Heart right ventricle (tissue), 16 donors: ENCODE measurements around the gene EML2. TPM values are rescaled to one million over a fixed set of nuclear protein-coding genes. Genes with fewer than 3 reads are reported as not detected.
"Not testable (repeated sequence)": the region's sequence is repeated elsewhere in the genome, so short reads cannot be mapped to it uniquely, and the experiment has no call there.

Experiments used
- ATAC-seq, 8 donors: fragments of 200-7000 bp; cut with Tn5 transposase; one replicate each; pipeline ENCODE4 v1.9.1; 2020; ENCODE audit warnings: mild to moderate bottlenecking in 8 of 8, moderate library complexity in 8 of 8, moderate number of reproducible peaks in 1 of 8
- DNase-seq, 2 donors: peaks; one replicate each; pipeline ENCODE4 v3.0.0-alpha.2; 2020
- H3K27ac ChIP-seq, 10 donors: fragments of 200-600 bp; sonication (generic) in 2 of 10; one replicate each; pipeline versions ENCODE4 v1.5.0 to v1.8.0; 2020 to 2022; ENCODE audit warnings: mild to moderate bottlenecking in 3 of 10
- H3K27me3 ChIP-seq, 7 donors: fragments of 200-600 bp; one replicate each; pipeline ENCODE4 v1.8.0; 2021 to 2022; ENCODE audit warnings: mild to moderate bottlenecking in 2 of 7
- H3K36me3 ChIP-seq, 9 donors: fragments of 200-600 bp; sonication (generic) in 1 of 9; one replicate each; pipeline versions ENCODE4 v1.5.0 to v1.8.0; 2020 to 2022; ENCODE audit warnings: mild to moderate bottlenecking in 2 of 9
- H3K4me1 ChIP-seq, 9 donors: fragments of 200-600 bp; sonication (generic) in 1 of 9; one replicate each; pipeline versions ENCODE4 v1.5.0 to v1.8.0; 2020 to 2022; ENCODE audit warnings: mild to moderate bottlenecking in 4 of 9
- H3K4me3 ChIP-seq, 10 donors: fragments of 200-600 bp; sonication (generic) in 2 of 10; one replicate each; pipeline versions ENCODE4 v1.5.0 to v1.8.0; 2020 to 2022; ENCODE audit warnings: mild to moderate bottlenecking in 7 of 10, moderate library complexity in 2 of 10
- H3K9me3 ChIP-seq, 11 donors: fragments of 200-600 bp in 10 of 11; sonication (generic) in 2 of 11; one replicate each; pipeline versions ENCODE4 v1.5.0 to v1.8.0; 2013 to 2022; ENCODE audit warnings: mild to moderate bottlenecking in 2 of 11, control low read depth in 1 of 11, moderate library complexity in 1 of 11
- CTCF ChIP-seq, 9 donors: fragments of 200-600 bp; sonication (generic) in 2 of 9; IDR thresholded peaks; one replicate each; pipeline versions ENCODE4 v1.5.0 to v1.8.0; 2021 to 2022; ENCODE audit warnings: antibody characterized with exemption in 9 of 9, mild to moderate bottlenecking in 5 of 9, moderate library complexity in 1 of 9
- WGBS, 2 donors: extraction: QIAGEN DNeasy Blood & Tissue Kit; methylation state at CpG; one replicate each; pipeline ENCODE4 v1.1.7; 2013; ENCODE audit warnings: inconsistent platforms in 1 of 2; 5-methylcytosine and 5-hydroxymethylcytosine counted together
- intact Hi-C, 10 donors: fragments of 100-400 bp; cut with DNase I; formaldehyde crosslinking; loops; one replicate each; pipeline versions ENCODE4 v1.11.1 to v1.14.2; 2022
- long read RNA-seq, 3 donors: library from polyadenylated mRNA; unstranded; transcript quantifications; one replicate each; pipeline ENCODE4 v2.0.0, GENCODE V29; 2020 to 2021
- polyA plus RNA-seq, 2 donors: library from polyadenylated mRNA; stranded (reverse); fragments of 200-250 nt; gene quantifications; one replicate each; pipeline ENCODE4 v1.2.3, GENCODE V29; 2013
- total RNA-seq, 10 donors: library from RNA; stranded (reverse); fragmentation: NEBNext Ultra II Directional in 3 of 10; extraction: Animal tissue kit (Norgen Biotek cat#: 25700) in 3 of 10; gene quantifications; one replicate each; pipeline versions ENCODE4 v1.2.1 to v1.2.4, GENCODE V29; 2021 to 2023
- donor health status: Arrhythmogenic right ventricular cardiomyopathy.
- donor health status: ischemic (EF 13 %, LVEDD 7.1; RV severe dilation, severe dysfunction).
- donor health status: healthy with polysubstance abuse.
- donor health status: DM: no; HTN: yes; CAD: no.
- donor health status: DM: no; HTN: no; CAD: no.
- donor health status: ischemic (EF 25% LVEDD 6.9; RV normal size, moderate dysfunction).
- donor health status: ischemic (EF 25% LVEDD 5.7; RV mildly dilated, moderate dysfunction).
- donor health status: healthy.
- donor health status: DM: yes; HTN: yes; CAD: no.
- donor health status: Ischemic cardiomyopathy.
- donor health status: ischemic (EF 35%, LVEDD 5.7; RV mildly dilated, moderate dysfunction).
- donor health status: nonischemic (EF 11% LVEDD 7.7; RV severe dilation, severe dysfunction).
- donor health status: DM: yes; HTN: yes; CAD: no.
- donor health status: PGD.
- donor health status: ischemic (EF 29% LVEDD 5.4; RV normal size, mild dysfunction).
- donor health status: nonischemic (EF 23%, LVEDD 6.1; RV moderate dilation, normal function).

Gene EML2
- 10 to 100 TPM; 30.2 to 54.5 (median 46.1) TPM for total RNA-seq
- polyA plus RNA-seq = 10 to 100 TPM; 17.3 to 26.8 TPM
- long read RNA-seq, donor 1, partial matches to known transcripts = 3 of 7 reads
- long read RNA-seq, donor 1, other reads (novel, unspliced or antisense) = 2 of 7 reads
- long read RNA-seq, donor 2, partial matches to known transcripts = 1 of 9 reads
- long read RNA-seq, donor 2, other reads (novel, unspliced or antisense) = 5 of 9 reads
- long read RNA-seq, donor 3, transcript EML2-201 (19 exons, 2,264 nt) = major isoform, 38 of 49 reads
- long read RNA-seq, donor 3, partial matches to known transcripts = 8 of 49 reads
- long read RNA-seq, donor 3, other reads (novel, unspliced or antisense) = 3 of 49 reads

- Histone ChIP-seq H3K9me3 (no peaks in the 10 kb centered on the region), H3K4me3 (peak within 1 kb of the TSS; percentile 39 to 72 (median 66)), H3K27me3 (peaks cover 0 to 7% (median 0%) of the 10 kb centered on the region in 7 donors), H3K4me1 (peaks cover 4 to 62% (median 54%) of the 10 kb centered on the region in 9 donors), H3K27ac (peak within 1 kb of the TSS in 8 of 10 donors; percentile 15 to 79 (median 52)), H3K36me3 (peaks cover 0 to 5% (median 0%) of the 10 kb centered on the region in 9 donors)
- 5 to 7% methylated on average over 52 of the region's 52 CpGs for WGBS, 2 donors
- ATAC-seq (peak in 7 of 8 donors; percentile 21 to 56 (median 44)), DNase-seq (peak in 1 of 2 donors; percentile 55)
- peak in 4 of 9 donors; percentile 16 to 33 (median 20) for TF ChIP-seq CTCF (IDR thresholded peaks at IDR 0.05)
- intact Hi-C loops = no loop called here
These were observed at the start of gene EML2 for GRCh38 chr19:45638930-45639729. Gene EML2, minus strand, starts transcription at chr19:45639397. Its CDS starts 21 bp downstream, at chr19:45639376.

- Histone ChIP-seq H3K36me3 (peaks cover 0 to 64% (median 29%) of the 10 kb centered on the region in 9 donors), H3K4me1 (peaks cover 0 to 11% (median 9%) of the 10 kb centered on the region in 9 donors), H3K9me3 (no peaks in the 10 kb centered on the region), H3K4me3 (no peak overlapping the region), H3K27ac (no peak overlapping the region), H3K27me3 (no peaks in the 10 kb centered on the region)
- DNase-seq (no peak), ATAC-seq (no peak)
- WGBS, 2 donors = 89 to 95% methylated on average over 9 of the region's 9 CpGs
- TF ChIP-seq CTCF (IDR thresholded peaks at IDR 0.05) = no peak
- intact Hi-C loops = no loop called here
These were observed 48.4 kb upstream of the EML2 start for GRCh38 chr19:45687599-45687998.

- DNase-seq, H3K9me3 ChIP-seq, H3K4me3 ChIP-seq, intact Hi-C loops, ATAC-seq, H3K27me3 ChIP-seq, H3K27ac ChIP-seq: not testable (repeated sequence)
- WGBS, 2 donors = 79 to 87% methylated on average over 11 of the region's 11 CpGs
- peaks cover 0 to 64% (median 29%) of the 10 kb centered on the region in 9 donors for H3K36me3 ChIP-seq
- peaks cover 0 to 12% (median 10%) of the 10 kb centered on the region in 9 donors for H3K4me1 ChIP-seq
These were observed 45.8 kb upstream of the EML2 start for GRCh38 chr19:45685045-45685444.

GRCh38 chr19:45682908-45683307 lies 43.7 kb upstream of the EML2 start:
- ATAC-seq = no peak
- no peak overlapping the region for H3K27ac ChIP-seq
- no peaks in the 10 kb centered on the region for H3K9me3 ChIP-seq
- no peak for DNase-seq
- H3K36me3 ChIP-seq = peaks cover 0 to 47% (median 23%) of the 10 kb centered on the region in 9 donors
- intact Hi-C loops = no loop called here
- H3K4me1 ChIP-seq = peaks cover 0 to 15% (median 10%) of the 10 kb centered on the region in 9 donors
- no peak overlapping the region for H3K4me3 ChIP-seq
- TF ChIP-seq CTCF (IDR thresholded peaks at IDR 0.05) = no peak
- 59 to 64% methylated on average over 5 of the region's 5 CpGs for WGBS, 2 donors
- H3K27me3 ChIP-seq = peaks cover 8 to 26% (median 14%) of the 10 kb centered on the region in 7 donors
